Measurements from ENCODE around the gene RCC1. TPM values are rescaled to one million over a fixed set of nuclear protein-coding genes. Genes with fewer than 3 reads are reported as not detected.
"Not testable (repeated sequence)": the region's sequence is repeated elsewhere in the genome, so short reads cannot be mapped to it uniquely, and the experiment has no call there.

Gene RCC1
- total RNA-seq, 1 donor from 2014 or later: 8.0 TPM

GRCh38 chr1:28537457-28538199 lies 31.8 kb downstream of the RCC1 start:
- ATAC-seq: peak; percentile 45
- DNase-seq: no peak
- intact Hi-C loops (cut with micrococcal nuclease): no loop called here

- intact Hi-C loops (cut with micrococcal nuclease): no loop called here
- no peak for DNase-seq
- ATAC-seq: no peak
These were observed 32.4 kb downstream of the RCC1 start for GRCh38 chr1:28538286-28538685.

- intact Hi-C loops (cut with micrococcal nuclease): no loop called here
- DNase-seq (no peak), ATAC-seq (no peak)
These were observed 34.8 kb downstream of the RCC1 start for GRCh38 chr1:28540651-28541050.

- intact Hi-C loops (cut with micrococcal nuclease); ATAC-seq; DNase-seq: not testable (repeated sequence)
These were observed 35.7 kb downstream of the RCC1 start for GRCh38 chr1:28541414-28542015.

DNA sequence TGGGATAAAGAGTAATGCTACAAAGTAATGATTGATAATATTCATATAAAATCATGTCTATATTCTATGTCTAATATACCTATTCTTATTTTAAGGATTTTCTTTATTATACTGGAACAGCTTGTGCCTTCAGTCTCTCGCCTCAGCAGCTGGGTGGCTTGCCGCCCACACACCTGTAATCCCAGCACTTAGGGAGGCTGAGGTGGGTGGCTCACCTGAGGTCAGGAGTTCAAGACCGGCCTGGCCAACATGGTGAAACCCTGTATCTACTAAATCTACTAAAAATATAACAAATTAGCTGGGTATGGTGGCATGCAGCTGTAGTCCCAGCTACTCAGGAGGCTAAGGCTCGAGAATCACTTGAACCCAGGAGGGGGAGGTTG lies 39.4 kb downstream of the RCC1 start:
- DNase-seq: no peak
- intact Hi-C loops (cut with micrococcal nuclease): no loop called here
- ATAC-seq: no peak

GRCh38 chr1:28548318-28548717 lies 42.5 kb downstream of the RCC1 start:
- intact Hi-C loops (cut with micrococcal nuclease): no loop called here
- no peak for ATAC-seq
- no peak for DNase-seq

GRCh38 chr1:28551381-28551780 lies 45.5 kb downstream of the RCC1 start:
- intact Hi-C loops (cut with micrococcal nuclease): no loop called here
- DNase-seq (no peak), ATAC-seq (no peak)

DNA sequence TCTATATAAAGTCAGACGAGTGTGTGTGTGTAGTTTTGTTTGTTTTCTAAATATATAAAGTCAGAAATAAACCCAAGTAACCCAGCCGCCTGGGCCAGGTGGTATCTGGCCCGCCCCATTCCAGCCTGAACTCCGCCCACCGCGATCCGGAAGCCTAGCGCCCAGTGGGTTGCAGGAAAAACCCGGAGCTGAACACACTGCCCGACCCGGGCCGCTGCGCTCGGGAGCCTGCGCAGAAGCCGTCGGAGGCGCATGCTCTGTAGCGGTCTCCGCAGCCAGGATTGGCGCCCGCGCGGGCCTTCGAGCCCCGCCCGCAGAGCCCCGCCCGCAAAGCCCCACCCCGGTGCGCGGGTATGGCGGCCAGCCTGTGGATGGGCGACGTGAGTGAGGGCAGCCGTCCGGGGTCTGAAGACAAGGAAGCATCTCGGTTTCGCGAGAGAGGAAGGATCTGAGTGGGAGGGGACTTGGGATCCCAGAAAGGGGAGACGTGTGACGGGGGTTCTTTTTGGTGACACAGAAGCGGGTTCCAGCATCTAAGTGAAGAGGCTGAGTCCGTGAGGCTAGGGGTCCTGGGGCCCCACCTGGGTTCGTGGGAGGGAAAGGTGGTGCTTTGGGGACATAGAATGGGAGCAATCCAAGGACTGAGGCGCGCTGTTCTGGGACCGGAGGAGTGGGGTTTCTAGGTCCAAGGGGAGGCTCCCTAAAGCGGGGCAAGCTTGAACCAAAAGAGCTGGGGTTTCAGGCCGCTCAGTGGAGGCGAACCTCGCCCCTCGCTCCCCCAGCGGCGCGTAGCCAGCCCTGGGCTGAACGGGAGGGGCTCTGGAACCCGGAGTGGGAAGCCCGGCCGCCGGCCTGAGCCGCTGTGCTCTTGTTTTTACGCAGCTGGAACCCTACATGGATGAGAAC lies 47.2 kb downstream of the RCC1 start, which contains the start of gene TRNAU1AP:
Gene TRNAU1AP (plus strand): TSS at position 328 of the 906 bp plus-strand sequence. CDS start 26 bp downstream, at position 354.
- intact Hi-C loops (cut with micrococcal nuclease): no loop called here
- ATAC-seq (peak; percentile 99), DNase-seq (peak; percentile 98)

DNA sequence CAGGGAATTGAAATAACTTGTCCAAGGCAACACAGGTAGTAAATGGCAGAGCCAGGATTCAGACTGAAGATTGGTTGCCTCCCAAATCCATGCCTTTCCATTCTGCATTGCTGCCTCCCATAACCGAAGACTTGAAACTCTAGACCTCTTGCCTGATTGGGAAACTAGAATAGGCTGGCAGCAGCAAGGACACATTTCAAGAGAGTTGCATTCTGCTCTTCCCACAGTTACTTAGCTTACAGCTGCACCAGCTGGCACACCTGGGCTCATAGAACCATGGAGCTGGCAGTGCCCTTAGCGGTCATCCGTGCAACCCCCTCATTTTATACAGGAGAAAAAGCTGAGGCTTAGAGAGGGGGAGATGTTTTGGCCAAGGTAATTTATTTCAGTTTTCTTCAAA lies 55.0 kb downstream of the RCC1 start:
- DNase-seq (no peak), ATAC-seq (no peak)
- intact Hi-C loops (cut with micrococcal nuclease): no loop called here

- DNase-seq: no peak
- ATAC-seq: no peak
- intact Hi-C loops (cut with micrococcal nuclease): no loop called here
These were observed 58.5 kb downstream of the RCC1 start for GRCh38 chr1:28564310-28564709.

DNA sequence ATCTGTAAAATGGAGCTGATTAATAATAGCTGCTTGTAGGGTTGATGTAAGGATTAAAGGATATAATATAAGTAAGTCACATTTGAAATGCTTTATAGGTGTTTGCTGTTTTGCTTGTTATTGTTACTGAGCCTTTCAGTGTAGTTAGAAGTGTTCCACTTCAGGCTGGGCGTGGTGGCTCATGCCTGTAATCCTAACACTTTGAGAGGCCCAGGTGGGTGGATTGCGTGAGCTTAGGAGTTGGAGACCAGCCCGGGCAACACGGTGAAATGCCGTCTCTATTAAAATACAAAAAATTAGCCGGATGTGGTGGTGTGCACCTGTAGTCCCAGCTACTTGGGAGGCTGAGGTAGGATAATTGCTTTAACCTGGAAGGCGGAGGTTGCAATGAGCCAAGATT lies 59.2 kb downstream of the RCC1 start:
- no peak for DNase-seq
- ATAC-seq: no peak
- intact Hi-C loops (cut with micrococcal nuclease): no loop called here

DNA sequence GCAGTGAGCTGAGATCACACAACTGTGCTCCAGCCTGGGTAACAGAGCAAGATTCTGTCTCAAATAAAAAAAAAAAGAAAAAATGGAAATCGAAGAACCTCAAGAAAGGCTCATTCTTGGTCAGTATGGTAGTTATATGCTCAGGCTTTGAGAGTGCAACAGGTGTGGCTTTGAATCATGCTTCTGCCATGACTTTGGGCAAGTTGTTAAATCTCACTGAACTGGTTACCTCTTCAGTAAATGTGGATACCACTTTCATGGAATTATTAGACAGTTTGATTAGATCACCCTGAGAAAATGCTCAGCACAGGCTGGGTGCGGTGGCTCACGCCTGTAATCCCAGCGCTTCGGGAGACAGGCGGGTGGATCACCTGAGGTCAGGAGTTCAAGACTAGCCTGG lies 59.9 kb downstream of the RCC1 start:
- ATAC-seq: no peak
- no peak for DNase-seq
- intact Hi-C loops (cut with micrococcal nuclease): no loop called here

- DNase-seq (no peak), ATAC-seq (no peak)
- intact Hi-C loops (cut with micrococcal nuclease): no loop called here
These were observed 61.1 kb downstream of the RCC1 start for GRCh38 chr1:28566931-28567330.

DNA sequence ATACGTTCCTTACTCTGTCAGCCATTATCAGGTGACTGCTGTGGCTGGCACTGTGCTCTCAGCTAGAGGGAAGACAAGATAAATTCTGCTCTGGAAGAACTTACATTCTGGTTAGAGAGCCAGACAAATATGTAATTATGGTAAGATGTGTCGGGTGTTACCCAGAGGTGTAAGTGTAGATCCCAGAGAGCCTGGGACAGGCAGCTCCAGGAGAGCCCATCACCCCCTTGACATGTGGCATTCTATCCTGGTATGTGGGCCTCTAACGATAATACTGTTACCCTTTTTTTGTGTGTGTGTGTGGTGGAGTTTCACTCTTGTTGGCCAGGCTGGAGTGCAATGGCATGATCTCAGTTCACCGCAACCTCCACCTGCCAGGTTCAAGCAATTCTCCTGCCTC lies 66.1 kb downstream of the RCC1 start:
- DNase-seq (no peak), ATAC-seq (no peak)

GRCh38 chr1:28572891-28573290 lies 67.0 kb downstream of the RCC1 start:
- DNase-seq; intact Hi-C loops (cut with micrococcal nuclease); ATAC-seq: not testable (repeated sequence)

More for the DNA sequence above, 66.1 kb downstream of the RCC1 start:
- intact Hi-C loops (cut with micrococcal nuclease): no loop called here

DNA sequence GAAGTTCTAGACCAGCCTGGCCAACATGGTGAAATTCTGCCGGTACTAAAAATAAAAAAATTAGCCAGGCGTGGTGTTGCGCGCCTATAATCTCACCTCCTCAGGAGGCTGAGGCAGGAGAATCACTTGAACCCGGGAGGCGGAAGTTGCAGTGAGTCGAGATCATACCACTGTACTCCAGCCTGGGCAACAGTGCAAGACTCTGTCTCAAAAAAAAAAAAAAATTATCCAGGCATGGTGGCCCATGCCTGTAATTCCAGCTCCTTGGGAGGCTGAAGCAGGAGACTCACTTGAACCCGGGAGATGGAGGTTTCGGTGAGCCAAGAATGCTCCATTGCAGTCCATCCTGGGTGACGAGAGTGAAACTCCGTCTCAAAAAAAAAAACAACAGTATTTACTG lies 67.7 kb downstream of the RCC1 start:
- DNase-seq (no peak), ATAC-seq (no peak)
- intact Hi-C loops (cut with micrococcal nuclease): no loop called here

DNA sequence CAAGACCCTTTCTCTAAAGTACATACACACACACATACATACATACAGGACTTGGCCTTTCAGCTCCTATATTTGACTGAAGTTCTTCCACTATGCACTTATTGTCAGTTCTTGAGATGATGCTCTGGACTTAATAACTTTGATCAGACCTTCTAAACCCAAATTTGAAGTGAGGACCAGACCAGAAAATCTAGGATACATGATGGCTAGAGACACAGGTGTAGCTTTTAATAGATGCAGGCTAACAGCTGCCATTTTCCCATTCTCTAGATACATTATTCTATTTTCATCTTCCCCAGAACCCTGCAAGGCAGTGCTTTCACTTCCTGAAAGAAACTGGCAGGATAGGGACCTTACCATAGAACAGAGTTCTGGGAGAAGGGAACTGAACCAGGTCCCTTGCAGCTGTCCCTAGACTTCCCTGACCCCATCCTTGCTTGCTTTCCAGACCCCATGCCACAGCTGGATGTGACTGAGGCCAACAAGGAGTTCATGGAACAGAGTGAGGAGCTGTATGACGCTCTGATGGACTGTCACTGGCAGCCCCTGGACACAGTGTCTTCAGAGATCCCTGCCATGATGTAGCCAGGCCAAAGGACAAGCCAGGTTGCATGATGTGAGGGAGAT lies 71.3 kb downstream of the RCC1 start:
- intact Hi-C loops (cut with micrococcal nuclease): no loop called here
- ATAC-seq (no peak), DNase-seq (no peak)

GRCh38 chr1:28577738-28578536 lies 72.1 kb downstream of the RCC1 start:
- intact Hi-C loops (cut with micrococcal nuclease): no loop called here
- ATAC-seq (no peak), DNase-seq (no peak)
